D341Med (cell line): ENCODE data around the gene NCKAP5L.
"Not testable (repeated sequence)": the region's sequence is repeated elsewhere in the genome, so short reads cannot be mapped to it uniquely, and the experiment has no call there.

Source experiments
- DNase-seq: peaks from one replicate; pipeline ENCODE4 v3.0.0; 2012; ENCODE audit warnings: low spot score

Gene NCKAP5L

DNA sequence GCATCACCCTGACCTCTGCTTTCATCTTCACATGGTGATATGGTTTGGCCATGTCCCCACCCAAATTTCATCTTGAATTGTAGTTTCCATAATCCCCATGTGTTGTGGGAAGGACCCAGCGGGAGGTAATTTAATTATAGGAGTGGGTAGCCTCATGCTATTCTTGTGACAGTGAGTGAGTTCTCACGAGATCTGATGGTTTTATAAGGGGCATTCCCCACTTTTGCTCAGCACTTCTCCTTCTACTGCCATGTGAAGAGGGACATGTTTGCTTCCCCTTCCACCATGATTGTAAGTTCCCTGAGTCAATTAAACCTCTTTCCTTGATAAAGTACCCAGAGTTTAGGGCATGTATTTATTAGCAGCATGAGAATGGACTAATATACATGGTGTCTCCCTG, 48.6 kb downstream of the NCKAP5L start:
- no peak for DNase-seq

GRCh38 chr12:49777800-49778748, 50.1 kb downstream of the NCKAP5L start:
- peak; percentile 86 for DNase-seq

DNA sequence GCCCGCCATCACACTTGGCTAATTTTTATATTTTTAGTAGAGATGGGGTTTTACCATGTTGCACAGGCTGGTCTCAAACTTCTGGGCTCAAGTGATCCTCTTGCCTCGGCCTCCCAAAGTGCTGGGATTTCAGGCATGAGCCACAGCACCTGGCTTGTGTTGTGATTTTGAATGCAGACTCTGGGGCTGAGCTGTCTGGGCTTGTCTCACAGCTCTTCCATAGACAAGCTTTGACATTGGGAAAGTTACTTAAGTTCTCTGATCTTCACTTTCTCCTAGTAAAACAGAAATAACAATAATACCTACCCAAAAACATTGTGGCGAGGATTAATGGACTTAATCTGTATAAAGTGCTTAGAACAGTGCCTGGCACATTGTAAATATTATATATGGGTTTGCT, 50.9 kb downstream of the NCKAP5L start:
- no peak for DNase-seq

- DNase-seq = no peak
These were observed 51.4 kb downstream of the NCKAP5L start for GRCh38 chr12:49776858-49777257.

DNA sequence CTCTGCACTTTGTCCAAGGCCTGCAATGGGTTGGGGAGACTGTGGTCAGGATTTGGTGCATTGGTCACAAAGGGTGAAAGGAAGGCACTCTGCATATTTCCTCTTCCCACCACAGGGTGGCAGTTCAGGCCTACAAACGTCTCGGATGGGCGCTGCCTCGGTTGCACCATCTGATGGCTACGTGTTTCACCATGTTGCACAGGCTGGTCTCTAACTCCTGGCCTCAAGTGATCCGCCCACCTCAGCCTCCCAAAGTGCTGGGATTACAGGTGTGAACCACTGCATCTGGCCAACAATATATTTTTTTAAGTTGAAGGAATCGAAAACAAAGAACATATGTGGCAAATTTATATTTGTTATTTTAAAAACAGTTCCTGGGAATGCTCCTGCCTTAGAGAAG, 51.8 kb downstream of the NCKAP5L start:
- peak; percentile 82 for DNase-seq

DNA sequence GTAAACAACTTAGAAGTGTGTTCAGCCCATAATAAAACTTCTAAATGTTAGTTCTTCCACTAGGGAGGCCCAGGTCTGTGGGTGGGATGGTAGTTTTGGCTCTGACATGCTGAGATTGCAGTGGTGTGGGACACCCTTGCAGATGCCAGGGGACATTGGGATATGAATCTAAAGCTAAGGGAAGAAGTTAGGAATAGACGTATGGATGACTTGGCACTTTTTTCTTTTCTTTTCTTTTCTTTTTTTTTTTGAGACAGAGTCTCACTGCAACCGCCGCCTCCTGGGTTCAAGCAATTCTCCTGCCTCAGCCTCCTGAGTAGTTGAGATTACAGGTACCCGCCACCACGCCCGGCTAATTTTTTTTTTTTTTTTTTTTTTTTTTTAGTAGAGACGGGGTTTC, 55.1 kb downstream of the NCKAP5L start:
- not testable (repeated sequence) for DNase-seq

- DNase-seq = no peak
These were observed 60.9 kb downstream of the NCKAP5L start for GRCh38 chr12:49767333-49767732.

GRCh38 chr12:49766115-49766455, 62.1 kb downstream of the NCKAP5L start:
- DNase-seq = no peak

DNA sequence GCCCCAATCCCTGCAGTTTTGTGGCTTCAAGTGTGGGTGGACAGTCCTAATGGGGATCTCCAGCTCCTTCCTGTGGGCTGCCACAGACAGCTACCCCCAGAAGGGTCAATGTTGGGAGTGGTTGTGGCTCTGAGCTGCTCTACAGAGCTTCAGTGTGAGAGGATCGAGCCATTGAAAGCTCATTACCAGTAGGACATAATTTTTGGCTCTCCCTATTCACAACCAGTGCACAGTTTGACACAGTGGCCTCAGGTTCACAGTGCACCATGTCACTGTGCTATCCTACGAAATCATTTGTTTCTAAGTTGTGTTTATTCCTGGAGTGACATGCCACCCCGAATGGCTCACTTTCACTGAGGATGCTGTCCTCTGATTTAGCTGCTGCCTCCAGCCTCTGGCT, 64.1 kb downstream of the NCKAP5L start:
- DNase-seq = no peak

- peak; percentile 85 for DNase-seq
These were observed 65.1 kb downstream of the NCKAP5L start for GRCh38 chr12:49763006-49763591.

DNA sequence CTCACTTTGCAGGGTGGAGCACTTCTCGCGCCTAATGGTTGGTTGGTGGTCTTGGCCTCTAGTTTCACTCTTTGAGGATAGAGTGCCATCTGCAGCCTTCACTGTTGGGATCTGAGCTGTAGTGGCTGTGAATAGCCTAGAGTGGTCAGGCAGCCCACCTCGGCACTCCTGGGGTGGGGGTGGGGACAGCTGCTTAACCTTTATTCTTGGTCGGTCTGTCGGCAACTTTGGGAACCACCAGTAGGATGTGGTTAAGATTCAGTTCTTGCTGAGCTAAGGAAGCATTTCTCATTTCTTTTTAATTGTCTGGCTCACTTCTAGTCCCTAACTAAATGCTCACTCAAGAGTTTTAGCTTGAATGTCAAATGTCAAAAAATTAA, 65.8 kb downstream of the NCKAP5L start:
- DNase-seq = no peak

GRCh38 chr12:49761677-49762467, 66.3 kb downstream of the NCKAP5L start:
- DNase-seq = no peak

- DNase-seq = no peak
These were observed 77.2 kb downstream of the NCKAP5L start for GRCh38 chr12:49750996-49751393.

DNA sequence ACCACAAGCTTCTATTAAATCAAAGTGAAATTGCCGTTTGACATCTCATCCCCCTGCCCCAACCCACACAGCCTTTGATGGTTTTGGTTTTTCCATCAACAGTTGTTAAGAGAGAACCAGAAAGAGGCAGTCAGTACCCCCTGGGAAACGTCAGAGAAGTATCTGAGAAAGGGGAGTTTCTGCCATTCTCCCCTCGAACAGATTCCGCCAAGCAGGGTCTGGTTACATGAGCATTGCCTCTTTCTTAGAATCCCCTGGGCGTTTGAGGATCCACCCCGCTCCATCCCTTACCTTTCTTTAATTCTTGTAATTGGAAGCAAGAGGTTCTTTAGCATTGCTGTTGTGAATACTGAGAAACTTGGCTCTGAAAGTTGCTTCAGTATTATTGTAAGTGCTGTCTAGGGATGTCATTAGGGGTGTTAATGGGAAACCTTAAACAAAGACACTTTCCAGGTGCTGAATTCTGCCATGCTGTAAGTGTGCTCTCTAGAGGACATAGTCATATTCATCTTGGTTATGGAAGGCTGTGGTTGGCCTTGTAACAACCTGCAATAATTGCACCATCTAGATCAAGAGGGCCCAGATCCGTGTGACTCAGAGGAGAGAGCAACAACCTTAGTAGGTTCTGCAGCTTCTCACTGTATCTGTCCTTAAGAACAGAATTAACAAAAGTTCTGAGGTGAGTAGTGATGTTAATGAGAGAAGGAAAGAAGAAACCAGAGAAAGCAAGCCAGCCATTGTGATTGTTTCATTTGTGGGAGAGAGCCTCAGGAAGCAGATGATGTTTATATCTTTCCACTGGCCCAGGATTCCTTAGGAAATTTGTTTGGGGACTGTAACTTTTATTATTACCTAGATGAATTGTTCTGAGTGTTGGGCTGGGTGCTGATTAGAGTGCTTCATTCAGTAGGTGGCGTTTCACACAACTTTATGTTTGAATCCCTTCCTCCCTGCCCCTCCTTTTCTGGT, 77.9 kb downstream of the NCKAP5L start:
- no peak for DNase-seq

DNA sequence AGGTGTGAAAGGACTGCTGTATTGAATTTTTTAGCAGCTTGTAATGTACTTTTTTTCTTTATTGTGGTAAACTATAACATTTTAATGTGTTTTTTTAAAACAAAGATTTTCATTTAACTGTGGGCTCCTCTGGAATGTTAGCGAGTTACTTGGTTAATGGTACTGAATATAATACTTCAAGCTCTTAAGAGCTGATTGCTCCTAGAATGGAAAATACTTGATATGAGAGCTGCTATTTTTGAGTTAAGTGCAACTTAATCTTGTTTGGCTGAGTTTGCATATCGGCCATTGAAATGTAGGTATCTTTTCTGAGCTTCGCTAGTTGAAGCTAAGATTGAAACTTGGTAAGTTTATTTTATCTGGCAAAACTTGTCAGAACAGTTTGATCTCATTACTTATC, 79.4 kb downstream of the NCKAP5L start:
- DNase-seq = no peak

- no peak for DNase-seq
These were observed 79.9 kb downstream of the NCKAP5L start for GRCh38 chr12:49748306-49748705.

DNA sequence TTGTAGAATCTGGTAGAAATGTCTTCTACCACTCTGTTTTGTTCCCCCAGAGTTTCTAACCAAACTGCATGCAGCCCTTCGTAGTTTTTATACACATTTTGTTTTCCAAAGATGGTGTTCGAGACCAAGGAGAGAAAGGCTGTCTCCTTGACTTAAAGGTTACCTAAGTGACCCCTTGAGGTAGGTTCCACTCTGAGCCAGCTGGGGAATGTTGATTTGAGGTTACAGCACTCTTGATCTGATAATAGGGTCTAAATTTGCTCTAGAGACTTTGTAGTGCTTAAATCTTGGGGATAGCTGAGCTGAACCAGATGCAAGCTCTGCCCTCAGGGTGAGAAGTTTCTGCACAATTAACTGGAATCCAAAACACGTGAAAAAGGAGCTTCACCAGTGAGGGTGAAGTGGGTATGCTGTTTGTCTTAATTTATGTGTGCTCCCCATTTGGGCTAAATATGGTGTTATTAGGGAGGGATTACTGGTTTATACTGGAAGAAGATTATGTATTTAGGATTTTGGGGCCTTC, 83.8 kb downstream of the NCKAP5L start:
- no peak for DNase-seq

- peak; percentile 70 for DNase-seq
These were observed 86.2 kb downstream of the NCKAP5L start for GRCh38 chr12:49741882-49742620.
